B cell (primary cell): ENCODE data around the gene KLF16.

ENCODE experiments used
- CTCF ChIP-seq: fragments of 200-600 bp; IDR thresholded peaks from one replicate; pipeline ENCODE4 v1.8.0; 2022; ENCODE audit warnings: antibody characterized with exemption, mild to moderate bottlenecking
- EZH2 ChIP-seq: IDR thresholded peaks from 2 replicates; pipeline ENCODE4 v1.6.1; 2012; ENCODE audit warnings: borderline replicate concordance, low read depth, mild to moderate bottlenecking, moderate library complexity, low read length; ENCODE audit not compliant: insufficient read depth, poor library complexity, severe bottlenecking

DNA sequence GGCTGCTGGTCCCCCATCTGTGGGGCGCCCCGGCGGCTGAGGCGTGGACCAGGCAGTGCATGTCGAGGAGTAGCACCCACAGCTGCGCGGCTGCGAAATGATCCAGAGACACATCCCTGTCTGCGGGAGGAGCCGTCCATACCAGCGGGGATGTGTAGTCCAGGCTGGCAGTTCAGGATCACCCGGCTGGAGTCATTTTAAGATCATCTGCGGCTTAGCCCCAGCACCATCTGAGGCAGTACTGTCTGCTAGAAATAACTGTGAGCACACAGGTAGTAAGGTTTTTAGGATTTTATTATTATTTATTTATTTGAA lies 44.9 kb upstream of the KLF16 start:
- TF ChIP-seq CTCF, result no peak
- TF ChIP-seq EZH2, result no peak
